GM12878 (cell line): ENCODE measurements around the gene MYH6. TPM values are rescaled to one million over a fixed set of nuclear protein-coding genes. Genes with fewer than 3 reads are reported as not detected.

Experiments used
- ATAC-seq: fragments of 200-7000 bp; cut with Tn5 transposase; 3 replicates; pipeline ENCODE4 v1.9.1; 2020; ENCODE audit warnings: mild to moderate bottlenecking, moderate library complexity
- BruUV-seq: library from RNA; stranded (reverse); fragments of 400-500 nt; replicated peaks from 2 replicates; lab custom pipeline; 2021; lab: Mats Ljungman, UMichigan
- CTCF ChIA-PET: fragments of 300-600 bp; sonication (Branson Sonifier 250); formaldehyde crosslinking; extraction: SDS; loops from one replicate; lab custom pipeline; 2021; ENCODE audit warnings: inconsistent platforms; lab: Yijun Ruan, JAX
- POLR2A ChIA-PET: fragments of 350-600 bp; formaldehyde crosslinking; extraction: SDS; loops from one replicate; lab custom pipeline; 2021; ENCODE audit warnings: inconsistent platforms; lab: Charles Lee
- RAD21 ChIA-PET: fragments of 300-600 bp; sonication (Branson Sonifier 250); formaldehyde crosslinking; loops from one replicate; lab custom pipeline; 2023; ENCODE audit warnings: antibody characterized with exemption; ENCODE audit not compliant: unreplicated experiment; lab: Charles Lee
- SMC1A ChIA-PET: fragments of 300-600 bp; sonication (Branson Sonifier 250); formaldehyde crosslinking; loops from one replicate; lab custom pipeline; 2023; ENCODE audit not compliant: unreplicated experiment, uncharacterized antibody; lab: Charles Lee
- DNase-seq: peaks from one replicate; pipeline ENCODE4 v3.0.0-alpha.2; 2011; ENCODE audit warnings: low read depth, low spot score
- FAIRE-seq: peaks from 3 replicates; lab custom pipeline; 2011; peaks lifted over from hg19 to GRCh38; lab: Jason Lieb, UNC
- H2AFZ ChIP-seq: 2 replicates; pipeline ENCODE4 v1.6.0; 2011; ENCODE audit warnings: low read depth, low read length, control low read depth; ENCODE audit not compliant: control insufficient read depth
- H3K27ac ChIP-seq: 2 replicates; pipeline ENCODE4 v1.5.1; 2011; ENCODE audit warnings: control low read depth; ENCODE audit not compliant: control insufficient read depth, insufficient read depth
- H3K27me3 ChIP-seq, 2 experiments: replicated peaks in 1 of 2; 2 replicates each; pipeline versions ENCODE4 v1.6.0 to v1.6.1; 2011; ENCODE audit warnings: low read length in 1 of 2; ENCODE audit not compliant: control insufficient read depth in 2 of 2, insufficient read depth in 2 of 2
- H3K36me3 ChIP-seq, 2 experiments: 2 replicates each; pipeline ENCODE4 v1.5.1; 2011; ENCODE audit warnings: low read length in 1 of 2; ENCODE audit not compliant: control insufficient read depth in 2 of 2, insufficient read depth in 2 of 2
- H3K4me1 ChIP-seq: 2 replicates; pipeline ENCODE4 v1.6.1; 2011; ENCODE audit warnings: mild to moderate bottlenecking, low read length, moderate library complexity, mixed read lengths; ENCODE audit not compliant: control insufficient read depth, insufficient read depth
- H3K4me2 ChIP-seq: 2 replicates; pipeline ENCODE4 v1.6.0; 2011; ENCODE audit warnings: control low read depth; ENCODE audit not compliant: control insufficient read depth, insufficient read depth
- H3K4me3 ChIP-seq: fragments of 200-600 bp; sonication (generic); 2 replicates; pipeline ENCODE4 v1.5.1; 2016
- H3K79me2 ChIP-seq: 2 replicates; pipeline ENCODE4 v1.6.0; 2011; ENCODE audit warnings: low read length; ENCODE audit not compliant: control insufficient read depth, insufficient read depth
- H3K9ac ChIP-seq: 2 replicates; pipeline ENCODE4 v1.8.0; 2011; ENCODE audit warnings: low read length, control low read depth, mixed read lengths; ENCODE audit not compliant: control insufficient read depth, insufficient read depth
- H3K9me3 ChIP-seq: replicated peaks from 3 replicates; pipeline ENCODE4 v1.5.1; 2011; ENCODE audit warnings: mild to moderate bottlenecking, low read length; ENCODE audit not compliant: control insufficient read depth, insufficient read depth
- H4K20me1 ChIP-seq: 2 replicates; pipeline ENCODE4 v1.6.0; 2011; ENCODE audit not compliant: control insufficient read depth, insufficient read depth
- ATF7 ChIP-seq: fragments of 450-650 bp; IDR thresholded peaks from 2 replicates; pipeline ENCODE4 v1.6.1; 2016; ENCODE audit warnings: low read depth, mild to moderate bottlenecking
- BHLHE40 ChIP-seq, 2 experiments: fragments of 450-650 bp in 1 of 2; IDR thresholded peaks; 2 replicates each; pipeline ENCODE4 v1.6.1; 2011 to 2017; ENCODE audit warnings: low read depth in 2 of 2, borderline replicate concordance in 1 of 2, improper control_type of control experiment in 1 of 2, low read length in 1 of 2, mild to moderate bottlenecking in 1 of 2
- CEBPB ChIP-seq, 2 experiments: fragments of 150-350 bp in 1 of 2; IDR thresholded peaks; 2 replicates each; pipeline ENCODE4 v1.6.1; 2012 to 2014; ENCODE audit warnings: low read depth in 2 of 2, low read length in 2 of 2, borderline replicate concordance in 1 of 2, inconsistent platforms in 1 of 2
- CHD1 ChIP-seq: IDR thresholded peaks from 2 replicates; pipeline ENCODE4 v1.6.1; 2012; ENCODE audit warnings: low read depth, low read length, improper control_type of control experiment
- HDAC6 ChIP-seq: fragments of 200-600 bp; sonication (generic); IDR thresholded peaks from one replicate; pipeline ENCODE4 v1.8.0; 2017; ENCODE audit warnings: antibody characterized with exemption; ENCODE audit not compliant: unreplicated experiment
- MTA2 ChIP-seq: fragments of 450-650 bp; IDR thresholded peaks from 2 replicates; pipeline ENCODE4 v1.6.1; 2016; ENCODE audit warnings: low read depth, mild to moderate bottlenecking, moderate library complexity
- MYC ChIP-seq: IDR thresholded peaks from 2 replicates; pipeline ENCODE4 v1.6.1; 2011; ENCODE audit warnings: mild to moderate bottlenecking, low read length, moderate library complexity, inconsistent platforms; ENCODE audit not compliant: insufficient read depth, insufficient replicate concordance, insufficient read length, severe bottlenecking
- STAT1 ChIP-seq: fragments of 450-650 bp; conservative IDR thresholded peaks from 2 replicates; pipeline ENCODE4 v1.6.1; 2014; ENCODE audit warnings: antibody characterized with exemption, mild to moderate bottlenecking
- YBX1 ChIP-seq: fragments of 450-650 bp; IDR thresholded peaks from 2 replicates; pipeline ENCODE4 v1.6.1; 2016; ENCODE audit warnings: antibody characterized with exemption
- WGBS: methylation state at CpG from one replicate; pipeline ENCODE4 v1.1.6; 2016; ENCODE audit warnings: low lambda C conversion rate; ENCODE audit not compliant: insufficient replicate concordance, insufficient coverage; ENCODE audit errors: missing lambda C conversion rate; 5-methylcytosine and 5-hydroxymethylcytosine counted together
- in situ Hi-C: fragments of 300-500 bp; cut with MboI; formaldehyde crosslinking; loops from 9 replicates; pipeline ENCODE4 v1.14.3; 2018; ENCODE audit warnings: mixed read lengths
- intact Hi-C: fragments of 100-400 bp; cut with micrococcal nuclease; formaldehyde crosslinking; loops from one replicate; pipeline ENCODE4 v1.14.2; 2022; ENCODE audit not compliant: unreplicated experiment
- polyA plus RNA-seq, 11 experiments: library from polyadenylated mRNA; depleted of rRNA in 4 of 11; unstranded in 6 of 11; stranded (reverse) in 5 of 11; fragments of >200 nt; fragmentation: Nextera tagmentation in 4 of 11; fragmentation: Illumina TruSeq in 1 of 11; extraction: Ambion mirVana in 4 of 11; extraction: Trizol in 1 of 11; gene quantifications; 1 replicate in 1 of 11; 2 replicates in 10 of 11; pipeline versions ENCODE4 v1.2.1 to v1.2.3, GENCODE V29; 2011 to 2016; ENCODE audit warnings: inconsistent platforms in 2 of 11, missing spikeins in 2 of 11, low read depth in 1 of 11
- total RNA-seq, 4 experiments: library from RNA; depleted of rRNA in 3 of 4; stranded (reverse); fragments of >200 nt in 3 of 4; fragmentation: Illumina TruSeq in 1 of 4; extraction: Trizol in 1 of 4; gene quantifications; 2 replicates each; pipeline versions ENCODE4 v1.2.1 to v1.2.3, GENCODE V29; 2013 to 2021
- TF ChIP-seq, protein P1 (sequence below): fragments of 450-650 bp; IDR thresholded peaks from 2 replicates; pipeline ENCODE4 v1.6.1; 2017; ENCODE audit warnings: mild to moderate bottlenecking, low read depth, inconsistent platforms; ENCODE audit not compliant: poor library complexity, severe bottlenecking

MYH6 gene
- total and polyA plus RNA-seq, 10 of the 15 experiments (the other 5 are each of a cell fraction or from before 2014, with no cell fraction given) = 0.01 to 0.84 (median 0.05) TPM; not detected in 7

DNA sequence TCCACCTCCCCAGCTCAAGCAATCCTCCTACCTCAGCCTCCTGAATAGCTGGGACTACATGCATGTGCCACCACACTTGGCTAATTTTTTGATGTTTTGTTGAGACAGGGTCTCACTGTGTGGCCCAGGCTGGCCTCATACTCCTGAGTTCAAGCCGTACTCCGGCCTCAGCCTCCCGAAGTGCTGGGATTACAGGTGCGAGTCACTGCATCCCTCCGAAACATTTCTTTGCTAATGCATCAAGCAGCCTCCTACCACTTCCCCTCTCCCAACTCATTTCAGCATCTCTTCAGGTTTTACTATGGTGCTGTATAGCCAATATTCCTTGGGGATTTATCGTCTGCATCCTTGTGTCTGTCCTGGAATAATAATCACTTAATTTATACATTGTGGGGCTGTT is 53.1 kb downstream of the MYH6 start:
- 59% methylated on average over 6 of the region's 6 CpGs for WGBS
- intact Hi-C loops (no loop called here), in situ Hi-C loops (no loop called here)
- no peaks in the 10 kb centered on the region for H3K36me3 ChIP-seq
- ChIA-PET RAD21 (no interaction called here), POLR2A (no interaction called here), CTCF (no interaction called here), SMC1A (no interaction called here)
- TF ChIP-seq ATF7 (no peak), MTA2 (no peak), CEBPB (IDR thresholded peaks at IDR 0.05; ENCODE audit: borderline replicate concordance in 1 of 2, low read depth in 2 of 2, low read length in 2 of 2) (no peak), BHLHE40 (IDR thresholded peaks at IDR 0.05; ENCODE audit: borderline replicate concordance in 1 of 2, low read depth in 2 of 2, low read length in 1 of 2) (no peak), YBX1 (no peak), HDAC6 (no peak), CHD1 (no peak), STAT1 (no peak), MYC (no peak)
- TF ChIP-seq, protein P1, sequence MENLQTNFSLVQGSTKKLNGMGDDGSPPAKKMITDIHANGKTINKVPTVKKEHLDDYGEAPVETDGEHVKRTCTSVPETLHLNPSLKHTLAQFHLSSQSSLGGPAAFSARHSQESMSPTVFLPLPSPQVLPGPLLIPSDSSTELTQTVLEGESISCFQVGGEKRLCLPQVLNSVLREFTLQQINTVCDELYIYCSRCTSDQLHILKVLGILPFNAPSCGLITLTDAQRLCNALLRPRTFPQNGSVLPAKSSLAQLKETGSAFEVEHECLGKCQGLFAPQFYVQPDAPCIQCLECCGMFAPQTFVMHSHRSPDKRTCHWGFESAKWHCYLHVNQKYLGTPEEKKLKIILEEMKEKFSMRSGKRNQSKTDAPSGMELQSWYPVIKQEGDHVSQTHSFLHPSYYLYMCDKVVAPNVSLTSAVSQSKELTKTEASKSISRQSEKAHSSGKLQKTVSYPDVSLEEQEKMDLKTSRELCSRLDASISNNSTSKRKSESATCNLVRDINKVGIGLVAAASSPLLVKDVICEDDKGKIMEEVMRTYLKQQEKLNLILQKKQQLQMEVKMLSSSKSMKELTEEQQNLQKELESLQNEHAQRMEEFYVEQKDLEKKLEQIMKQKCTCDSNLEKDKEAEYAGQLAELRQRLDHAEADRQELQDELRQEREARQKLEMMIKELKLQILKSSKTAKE = no peak
- H3K4me1 ChIP-seq = no peaks in the 10 kb centered on the region
- no peak for DNase-seq
- no peak overlapping the region for H3K9ac ChIP-seq
- no peak overlapping the region for H3K4me2 ChIP-seq
- H3K4me3 ChIP-seq = no peak overlapping the region
- BruUV-seq = no TSS peak
- H3K27me3 ChIP-seq = peaks cover 7 to 11% of the 10 kb centered on the region in 2 experiments
- H2AFZ ChIP-seq = no peak overlapping the region
- FAIRE-seq = no peak
- no peak overlapping the region for H3K27ac ChIP-seq
- no peaks in the 10 kb centered on the region for H4K20me1 ChIP-seq
- ATAC-seq = no peak
- no peaks in the 10 kb centered on the region for H3K79me2 ChIP-seq
- H3K9me3 ChIP-seq = no peaks in the 10 kb centered on the region
